ENCODE data around the gene CCL24. TPM values are rescaled to one million over a fixed set of nuclear protein-coding genes. Genes with fewer than 3 reads are reported as not detected.
"Not testable (repeated sequence)": the region's sequence is repeated elsewhere in the genome, so short reads cannot be mapped to it uniquely, and the experiment has no call there.

CCL24 gene
- total RNA-seq, 1 experiment from 2014 or later, result not detected

DNA sequence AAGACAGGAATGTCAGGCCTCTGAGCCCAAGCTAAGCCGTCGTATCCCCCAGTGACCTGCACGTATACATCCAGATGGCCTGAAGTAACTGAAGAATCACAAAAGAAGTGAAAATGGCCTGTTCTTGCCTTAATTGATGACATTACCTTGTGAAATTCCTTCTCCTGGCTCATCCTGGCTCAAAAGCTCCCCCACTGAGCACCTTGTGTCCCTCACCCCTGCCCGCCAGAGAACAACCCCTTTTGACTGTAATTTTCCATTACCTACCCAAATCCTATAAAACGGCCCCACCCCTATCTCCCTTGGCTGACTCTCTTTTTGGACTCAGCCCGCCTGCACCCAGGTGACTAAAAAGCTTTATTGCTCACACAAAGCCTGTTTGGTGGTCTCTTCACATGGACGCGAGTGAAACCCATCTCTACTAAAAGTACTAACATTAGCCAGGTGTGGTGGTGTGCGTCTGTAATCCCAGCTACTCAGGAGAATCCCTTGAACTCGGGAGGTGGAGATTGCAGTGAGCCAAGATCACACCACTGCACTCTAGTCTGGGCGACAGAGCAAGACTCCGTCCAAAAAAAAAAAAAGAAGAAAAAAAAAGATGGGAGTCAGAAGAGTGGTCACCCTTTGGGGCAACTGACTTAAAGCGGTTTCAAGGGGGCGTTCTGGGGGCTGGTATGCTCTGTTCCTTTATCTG lies 25.3 kb downstream of the CCL24 start:
- DNase-seq (ENCODE audit: low read depth), result not testable (repeated sequence)

GRCh38 chr7:75783058-75783457 lies 30.5 kb downstream of the CCL24 start:
- DNase-seq (ENCODE audit: low read depth), result not testable (repeated sequence)

DNA sequence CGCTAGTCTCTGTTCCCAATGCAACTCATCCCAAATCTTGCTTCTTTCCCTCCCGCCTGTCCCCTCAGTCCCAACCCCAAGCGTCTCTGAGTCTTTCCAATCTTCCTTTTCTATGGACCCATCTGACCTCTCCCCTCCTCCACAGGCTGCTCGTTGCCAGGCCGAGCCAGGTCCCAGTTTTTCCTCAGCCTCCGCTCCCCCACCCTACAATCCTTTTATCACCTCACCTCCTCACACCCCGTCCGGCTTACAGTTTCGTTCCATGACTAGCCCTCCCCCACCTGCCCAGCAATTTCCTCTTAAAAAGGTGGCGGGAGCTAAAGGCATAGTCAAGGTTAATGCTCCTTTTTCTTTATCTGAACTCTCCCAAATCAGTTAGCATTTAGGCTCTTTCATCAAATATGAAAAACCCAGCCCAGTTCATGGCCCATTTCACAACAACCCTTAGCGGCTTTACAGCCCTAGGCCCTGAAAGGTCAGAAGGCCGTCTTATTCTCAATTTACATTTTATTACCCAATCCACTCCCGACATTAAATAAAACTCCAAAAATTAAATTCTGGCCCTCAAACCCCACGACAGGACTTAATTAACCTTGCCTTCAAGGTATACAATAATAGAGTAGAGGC lies 32.8 kb downstream of the CCL24 start:
- not testable (repeated sequence) for DNase-seq (ENCODE audit: low read depth)

DNA sequence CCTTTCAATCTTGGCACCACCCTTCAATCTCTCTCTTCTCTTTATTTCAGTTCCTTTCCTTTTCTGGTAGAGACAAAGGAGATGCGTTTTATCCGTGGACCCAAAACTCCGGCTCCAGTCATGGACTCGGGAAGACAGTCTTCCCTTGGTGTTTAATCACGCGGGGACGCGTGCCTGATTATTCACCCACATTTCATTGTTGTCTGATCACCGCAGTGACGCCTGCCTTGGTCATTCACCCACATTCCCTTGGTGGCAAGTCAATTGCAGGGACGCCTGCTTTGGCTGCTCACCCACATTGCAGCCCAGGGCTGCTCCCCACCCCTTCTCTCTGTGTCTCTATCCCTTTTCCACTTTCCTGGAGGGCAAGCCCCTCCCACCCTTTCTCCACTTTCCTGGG lies 34.1 kb downstream of the CCL24 start:
- DNase-seq (ENCODE audit: low read depth), result not testable (repeated sequence)

GRCh38 chr7:75779035-75779434 lies 34.6 kb downstream of the CCL24 start:
- not testable (repeated sequence) for DNase-seq (ENCODE audit: low read depth)

DNA sequence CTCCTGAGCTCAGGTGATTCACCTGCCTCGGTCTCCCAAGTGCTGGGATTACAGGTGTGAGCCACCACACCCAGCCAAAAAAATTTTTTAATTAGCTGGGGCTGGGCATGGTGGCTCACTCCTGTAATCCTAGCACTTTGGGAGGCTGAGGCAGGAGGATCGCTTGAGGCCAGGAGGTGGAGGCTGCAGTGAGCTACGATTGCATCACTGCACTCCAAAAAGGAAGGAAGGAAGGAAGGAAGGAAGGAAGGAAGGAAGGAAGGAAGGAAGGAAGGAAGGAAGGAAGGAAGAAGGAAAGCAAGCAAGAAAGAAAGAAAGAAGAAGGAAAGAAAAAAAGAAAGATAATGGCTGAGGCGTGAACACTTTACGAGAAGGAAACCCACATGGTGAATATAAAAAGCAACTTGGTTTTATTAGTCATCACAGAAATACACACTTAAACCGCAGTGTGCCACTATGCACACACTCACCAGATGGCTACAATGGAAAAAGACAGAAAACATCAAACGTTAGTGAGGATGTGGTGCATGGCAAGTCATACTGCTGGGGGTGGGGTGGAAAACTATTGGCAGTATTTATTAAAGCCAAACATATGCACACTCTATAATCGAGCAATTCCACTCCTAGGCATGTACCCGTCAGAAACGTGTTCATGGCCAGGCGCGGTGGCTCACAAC lies 37.2 kb downstream of the CCL24 start:
- DNase-seq (ENCODE audit: low read depth), result peak; percentile 88

DNA sequence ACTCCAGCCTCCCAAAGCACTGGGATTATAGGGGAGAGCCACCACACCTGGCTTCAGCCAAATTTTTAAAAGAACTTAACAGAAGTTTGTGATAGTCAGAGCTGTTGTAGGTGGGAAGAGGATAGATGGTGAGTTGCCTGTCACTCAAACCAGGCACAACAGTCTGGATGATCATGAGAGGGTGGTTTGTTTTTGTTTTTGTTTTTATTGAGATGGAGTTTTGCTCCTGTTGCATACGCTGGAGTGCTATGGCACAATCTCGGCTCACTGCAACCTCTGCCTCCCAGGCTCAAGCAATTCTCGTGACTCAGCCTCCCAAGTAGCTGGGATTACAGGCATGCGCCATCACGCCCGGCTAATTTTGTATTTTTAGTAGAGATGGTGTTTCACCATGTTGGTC lies 39.6 kb downstream of the CCL24 start:
- DNase-seq (ENCODE audit: low read depth), result not testable (repeated sequence)

DNA sequence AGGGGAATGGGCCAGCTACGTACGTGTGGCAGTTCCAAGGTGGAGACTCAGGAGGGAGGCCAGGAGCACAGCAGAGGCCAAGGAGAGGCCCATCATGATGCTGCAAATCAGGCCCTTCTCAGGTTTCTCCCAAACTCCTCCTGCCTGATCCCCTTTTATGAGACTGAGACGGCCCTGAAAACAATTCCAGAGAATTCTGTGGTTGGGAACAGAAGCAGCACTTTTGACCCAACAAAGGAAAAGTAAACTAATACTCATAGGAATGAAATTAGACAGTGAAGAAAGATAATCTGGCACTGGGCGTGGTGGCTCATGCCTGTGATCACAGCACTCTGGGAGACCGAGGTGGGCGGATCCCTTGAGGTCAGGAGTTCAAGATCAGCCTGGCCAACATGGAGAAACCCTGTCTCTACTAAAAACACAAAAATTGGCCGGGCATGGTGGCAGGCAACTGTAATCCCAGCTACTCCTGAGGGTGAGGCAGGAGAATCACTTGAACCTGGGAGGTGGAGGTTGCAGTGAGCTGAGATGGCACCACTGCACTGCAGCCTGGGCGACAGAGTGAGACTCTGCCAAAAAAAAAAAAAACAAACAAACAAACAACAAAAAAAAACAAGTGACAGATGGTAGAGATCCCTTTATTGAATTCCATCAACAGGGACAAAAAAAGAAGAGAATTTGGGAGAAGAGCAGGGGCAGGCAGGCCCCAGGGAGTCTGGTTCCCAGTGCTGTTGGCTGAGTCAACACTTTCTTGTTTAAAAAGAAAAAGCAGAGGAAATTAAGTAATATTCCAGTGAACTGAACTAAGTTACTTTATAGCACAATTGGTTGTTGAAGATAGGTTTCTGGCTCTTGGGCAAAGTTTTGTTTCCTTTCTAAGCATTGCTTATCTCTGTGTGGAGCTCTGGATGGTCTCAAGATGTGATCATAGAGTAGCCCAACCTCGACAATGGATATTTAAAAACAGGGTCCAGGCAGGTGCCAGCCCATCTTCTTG lies 41.2 kb downstream of the CCL24 start, which contains the start of gene CCL26:
Gene CCL26, minus strand, starts transcription at position 131 of the 997 bp plus-strand sequence. Its CDS starts 35 bp downstream, at position 96.
- DNase-seq (ENCODE audit: low read depth), result peak; percentile 58

DNA sequence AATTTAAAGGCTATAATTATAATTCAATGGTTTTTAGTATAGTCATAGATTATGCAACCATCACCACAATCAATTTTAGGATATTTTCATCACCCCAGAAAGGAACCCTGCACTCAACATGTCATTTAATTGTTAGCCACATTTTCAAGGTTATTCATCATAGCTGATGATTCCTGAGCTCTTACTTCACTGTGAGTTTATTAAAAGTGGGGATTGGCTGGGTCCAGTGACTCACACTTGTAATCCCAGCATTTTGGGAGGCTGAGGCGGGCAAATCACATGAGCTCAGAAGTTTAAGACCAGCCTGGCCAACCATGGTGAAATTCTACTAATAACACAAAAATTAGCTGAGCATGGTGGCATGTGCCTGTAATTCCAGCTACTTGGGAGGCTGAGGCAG lies 42.4 kb downstream of the CCL24 start:
- no peak for DNase-seq (ENCODE audit: low read depth)

DNA sequence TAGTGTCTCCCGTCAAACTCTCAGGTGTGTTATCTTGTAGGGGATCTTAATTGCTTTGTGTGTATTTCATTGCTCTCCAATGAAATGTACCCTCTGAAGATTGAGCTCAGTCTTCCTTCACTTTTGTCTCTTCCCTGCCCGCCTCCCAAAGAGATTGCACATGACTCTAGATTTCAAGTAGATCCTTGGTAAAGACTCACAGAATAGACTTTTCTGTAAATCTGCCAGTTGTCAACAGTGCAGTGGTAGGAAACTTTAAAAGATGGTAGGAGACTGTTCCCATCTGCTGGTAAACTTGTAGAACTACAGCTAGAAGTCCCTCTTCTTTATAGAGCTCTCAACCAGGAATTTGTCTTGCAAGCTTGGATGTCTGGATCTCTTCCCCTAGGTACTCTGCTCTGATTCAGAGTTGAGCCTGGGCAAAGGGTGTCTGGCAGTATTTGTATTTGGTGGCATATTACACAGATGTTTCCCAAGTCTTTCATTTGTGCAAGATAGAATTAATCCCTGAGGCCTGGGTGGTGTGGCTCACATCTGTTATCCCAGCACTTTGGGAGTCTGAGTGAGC lies 51.2 kb downstream of the CCL24 start:
- DNase-seq (ENCODE audit: low read depth), result peak; percentile 61

DNA sequence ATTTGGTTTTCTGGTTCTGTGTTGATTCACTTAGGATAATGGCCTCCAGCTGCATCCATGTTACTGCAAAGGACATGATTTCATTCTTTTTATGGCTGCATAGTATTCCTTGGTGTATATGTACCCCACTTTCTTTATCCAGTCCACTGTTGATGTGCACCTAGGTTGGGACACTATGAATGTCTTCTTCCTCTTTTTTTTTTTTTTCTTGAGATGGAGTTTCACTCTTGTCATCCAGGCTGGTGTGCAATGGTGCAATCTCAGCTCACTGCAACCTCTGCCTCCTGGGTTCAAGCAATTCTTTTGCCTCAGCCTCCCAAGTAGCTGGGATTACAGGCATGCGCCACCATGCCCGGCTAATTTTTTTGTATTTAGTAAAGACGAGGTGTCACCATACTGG lies 51.8 kb downstream of the CCL24 start:
- DNase-seq (ENCODE audit: low read depth), result not testable (repeated sequence)

Other genes starting within 250 kb of the CCL24 start
- gene HIP1, start 74.9 kb downstream of the CCL24 start, total RNA-seq (2014; rRNA removed; shearing (Covaris generic)), result 3.3 and 4.6 TPM in 2 replicates
- not detected in 2 replicates for gene CCL26, start 41.6 kb downstream of the CCL24 start, total RNA-seq (2014; rRNA removed; shearing (Covaris generic))
- gene RHBDD2, start 65.2 kb upstream of the CCL24 start, total RNA-seq (2014; rRNA removed; shearing (Covaris generic)), result 19.0 and 31.2 TPM in 2 replicates
- 66.8 and 77.2 TPM in 2 replicates for gene POR, start 101.3 kb upstream of the CCL24 start, total RNA-seq (2014; rRNA removed; shearing (Covaris generic))
- gene TMEM120A, start 180.8 kb upstream of the CCL24 start, total RNA-seq (2014; rRNA removed; shearing (Covaris generic)), result 6.6 and 16.9 TPM in 2 replicates
- 51.9 and 53.8 TPM in 2 replicates for gene STYXL1, start 234.2 kb upstream of the CCL24 start, total RNA-seq (2014; rRNA removed; shearing (Covaris generic))
- gene MDH2, start 234.3 kb upstream of the CCL24 start, total RNA-seq (2014; rRNA removed; shearing (Covaris generic)), result 236 and 349 TPM in 2 replicates